HepG2 (cell line): ENCODE data around the gene TRIM6. TPM values are rescaled to one million over a fixed set of nuclear protein-coding genes. Genes with fewer than 3 reads are reported as not detected.

ENCODE experiments used
- ATF6 ChIP-seq: sonication (generic); formaldehyde crosslinking; conservative IDR thresholded peaks from 2 replicates; pipeline ENCODE4 v1.4.0; 2020; ENCODE audit warnings: missing genetic modification reagents
- BATF2 ChIP-seq: sonication (generic); formaldehyde crosslinking; IDR thresholded peaks from 2 replicates; pipeline ENCODE4 v1.8.0; 2022; ENCODE audit warnings: mild to moderate bottlenecking, missing genetic modification reagents, moderate library complexity
- CEBPZ ChIP-seq: IDR thresholded peaks from 2 replicates; pipeline ENCODE4 v1.6.1; 2012; ENCODE audit warnings: low read length, improper control_type of control experiment
- CREM ChIP-seq, 2 experiments: sonication (generic) in 1 of 2; formaldehyde crosslinking in 1 of 2; IDR thresholded peaks; 2 replicates each; pipeline versions ENCODE4 v1.4.0 to v1.6.1; 2016 to 2020; ENCODE audit warnings: antibody characterized with exemption in 1 of 2, mild to moderate bottlenecking in 1 of 2, missing genetic modification reagents in 1 of 2
- DMAP1 ChIP-seq: IDR thresholded peaks from 2 replicates; pipeline ENCODE4 v1.6.1; 2016
- DR1 ChIP-seq: sonication (generic); formaldehyde crosslinking; IDR thresholded peaks from 2 replicates; pipeline ENCODE4 v1.8.0; 2021; ENCODE audit warnings: mild to moderate bottlenecking, missing genetic modification reagents, inconsistent platforms
- HDAC1 ChIP-seq: sonication (generic); formaldehyde crosslinking; IDR thresholded peaks from 2 replicates; pipeline ENCODE4 v1.5.1; 2020; ENCODE audit warnings: mild to moderate bottlenecking, missing genetic modification reagents
- MXI1 ChIP-seq: IDR thresholded peaks from 3 replicates; pipeline ENCODE4 v1.6.1; 2012; ENCODE audit warnings: low read depth, low read length, inconsistent platforms, borderline replicate concordance
- NFE2 ChIP-seq: sonication (generic); formaldehyde crosslinking; IDR thresholded peaks from 2 replicates; pipeline ENCODE4 v1.4.0; 2020; ENCODE audit warnings: missing genetic modification reagents
- RNF2 ChIP-seq: fragments of 450-650 bp; conservative IDR thresholded peaks from 2 replicates; pipeline ENCODE4 v1.6.1; 2016; ENCODE audit warnings: low read depth
- SMAD1 ChIP-seq: sonication (generic); formaldehyde crosslinking; IDR thresholded peaks from 2 replicates; pipeline ENCODE4 v1.4.0; 2020; ENCODE audit warnings: missing genetic modification reagents, low read depth, mild to moderate bottlenecking, borderline replicate concordance
- SMC3 ChIP-seq: IDR thresholded peaks from 2 replicates; pipeline ENCODE4 v1.6.1; 2011; ENCODE audit warnings: low read length, improper control_type of control experiment
- TFAP4 ChIP-seq: sonication (generic); IDR thresholded peaks from 2 replicates; pipeline ENCODE4 v1.6.1; 2016; ENCODE audit warnings: low read depth, borderline replicate concordance
- TMF1 ChIP-seq: sonication (generic); formaldehyde crosslinking; IDR thresholded peaks from 2 replicates; pipeline ENCODE4 v1.8.1; 2022; ENCODE audit warnings: low read depth, missing genetic modification reagents
- U2AF2 ChIP-seq: fragments of 200-400 bp; formaldehyde crosslinking; IDR thresholded peaks from 2 replicates; pipeline ENCODE4 v1.6.1; 2017; ENCODE audit warnings: low read depth, mild to moderate bottlenecking, low read length
- ZBTB3 ChIP-seq: sonication (generic); formaldehyde crosslinking; IDR thresholded peaks from 2 replicates; pipeline ENCODE4 v1.4.0; 2020; ENCODE audit warnings: low read depth, mild to moderate bottlenecking, moderate library complexity, missing genetic modification reagents, borderline replicate concordance
- ZFAT ChIP-seq: sonication (generic); formaldehyde crosslinking; conservative IDR thresholded peaks from 2 replicates; pipeline ENCODE4 v1.8.1; 2023; ENCODE audit warnings: missing genetic modification reagents, inconsistent platforms
- ZFP37 ChIP-seq: sonication (generic); formaldehyde crosslinking; IDR thresholded peaks from 2 replicates; pipeline ENCODE4 v1.4.0; 2020; ENCODE audit warnings: missing genetic modification reagents, borderline replicate concordance
- ZNF569 ChIP-seq: sonication (generic); formaldehyde crosslinking; IDR thresholded peaks from 2 replicates; pipeline ENCODE4 v1.5.0; 2020; ENCODE audit warnings: mild to moderate bottlenecking, missing genetic modification reagents, moderate library complexity, borderline replicate concordance
- ZNF644 ChIP-seq: IDR thresholded peaks from 2 replicates; pipeline ENCODE4 v1.6.1; 2016; ENCODE audit warnings: low read depth
- ZNF710 ChIP-seq: sonication (generic); formaldehyde crosslinking; IDR thresholded peaks from 2 replicates; pipeline ENCODE4 v1.5.0; 2020; ENCODE audit warnings: mild to moderate bottlenecking, missing genetic modification reagents, borderline replicate concordance
- ZNF720 ChIP-seq: sonication (generic); formaldehyde crosslinking; IDR thresholded peaks from 2 replicates; pipeline ENCODE4 v1.4.0; 2020; ENCODE audit warnings: missing genetic modification reagents
- polyA plus RNA-seq, 8 experiments: library from polyadenylated mRNA; depleted of rRNA in 3 of 8; stranded (reverse) in 7 of 8; unstranded in 1 of 8; fragments of >200 nt; fragmentation: Illumina TruSeq in 4 of 8; extraction: Trizol in 4 of 8; gene quantifications; 2 replicates each; pipeline versions ENCODE4 v1.2.1 to v1.2.3, GENCODE V29; 2011 to 2016; ENCODE audit warnings: low read depth in 4 of 8, missing spikeins in 1 of 8, mixed read lengths in 1 of 8; ENCODE audit not compliant: insufficient read depth in 1 of 8
- total RNA-seq, 5 experiments: library from RNA; depleted of rRNA; stranded (reverse); fragments of >200 nt; fragmentation: Illumina TruSeq; extraction: Trizol; gene quantifications; 2 replicates each; pipeline ENCODE4 v1.2.3, GENCODE V29; 2016; ENCODE audit warnings: low read depth in 1 of 5

Gene TRIM6
- total and polyA plus RNA-seq, 2 of the 13 experiments (the other 11 are each of a cell fraction or from before 2014, with no cell fraction given): not detected

GRCh38 chr11:5600374-5600851 lies 4.0 kb downstream of the TRIM6 start (continued):
- TF ChIP-seq ZBTB3 (CRISPR knock-in tag): no peak
- TF ChIP-seq ZNF720: no peak
- TF ChIP-seq ATF6: no peak
- TF ChIP-seq DMAP1 (CRISPR knock-in tag): no peak
- TF ChIP-seq MXI1: no peak
- TF ChIP-seq U2AF2: no peak
- no peak for TF ChIP-seq DR1 (CRISPR knock-in tag)
- no peak for TF ChIP-seq ZFAT
- TF ChIP-seq ZNF569 (CRISPR knock-in tag): no peak
- no peak for TF ChIP-seq TMF1 (CRISPR knock-in tag)
- no peak for TF ChIP-seq ZNF710 (CRISPR knock-in tag)
- no peak for TF ChIP-seq TFAP4
- TF ChIP-seq SMC3: peak; percentile 83
- TF ChIP-seq BATF2 (CRISPR knock-in tag): no peak
- 0 out of 2 replicates have a peak, but pooled peaks have one; percentile 12 for TF ChIP-seq ZNF644
- TF ChIP-seq CEBPZ: no peak
- TF ChIP-seq ZFP37 (CRISPR knock-in tag): no peak
- TF ChIP-seq SMAD1 (CRISPR knock-in tag): no peak
- no peak for TF ChIP-seq NFE2 (CRISPR knock-in tag)
- TF ChIP-seq RNF2: no peak
- no peak for TF ChIP-seq CREM (IDR thresholded peaks at IDR 0.05)
- no peak for TF ChIP-seq CREM (CRISPR knock-in tag; IDR thresholded peaks at IDR 0.05)
- 0 out of 2 replicates have a peak, but pooled peaks have one; percentile 19 for TF ChIP-seq HDAC1 (CRISPR knock-in tag)
